ENCODE measurements around the gene PHACTR1.

The PHACTR1 gene

GRCh38 chr6:13113981-13114593, 397.5 kb downstream of the PHACTR1 start:
- Histone ChIP-seq H3K4me3 (ENCODE audit: low read depth, low read length) (no peak overlapping the region), H3K9me3 (ENCODE audit: control insufficient read depth, low read length) (no peaks in the 10 kb centered on the region), H2AFZ (no peak overlapping the region), H3K79me2 (no peaks in the 10 kb centered on the region), H3K4me1 (no peaks in the 10 kb centered on the region), H3K27me3 (ENCODE audit: control insufficient read depth, insufficient read depth, low read length) (no peaks in the 10 kb centered on the region), H3K9ac (no peak overlapping the region), H3K4me2 (ENCODE audit: low read length) (no peak overlapping the region), H3K27ac (no peak overlapping the region), H3K36me3 (ENCODE audit: control insufficient read depth, insufficient read depth, low read length) (no peaks in the 10 kb centered on the region)
- no peak for TF ChIP-seq CTCF (IDR thresholded peaks at IDR 0.05)

DNA sequence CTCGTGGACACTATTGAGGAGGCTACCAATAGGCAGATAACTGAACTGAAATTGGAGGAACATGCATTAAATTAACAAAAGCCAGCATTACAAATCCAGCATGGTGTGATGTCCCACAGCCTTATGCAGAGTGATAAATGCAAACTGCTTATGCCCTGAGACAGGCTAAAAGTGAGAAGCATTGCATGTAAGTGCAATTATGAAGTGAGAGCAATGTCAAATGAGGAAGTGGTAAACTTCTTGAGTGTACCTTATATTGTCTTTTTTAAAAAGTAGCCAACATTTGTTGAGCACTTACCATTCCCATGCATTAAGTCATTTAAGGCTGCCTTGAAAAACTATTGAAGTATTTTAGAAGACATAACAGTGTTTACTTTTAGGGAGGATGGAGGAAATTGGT, 399.6 kb downstream of the PHACTR1 start:
- TF ChIP-seq CTCF (IDR thresholded peaks at IDR 0.05) = no peak
- Histone ChIP-seq H3K4me2 (ENCODE audit: low read length) (no peak overlapping the region), H3K9me3 (ENCODE audit: control insufficient read depth, low read length) (no peaks in the 10 kb centered on the region), H3K79me2 (no peaks in the 10 kb centered on the region), H3K27me3 (ENCODE audit: control insufficient read depth, insufficient read depth, low read length) (no peaks in the 10 kb centered on the region), H3K4me1 (no peaks in the 10 kb centered on the region), H3K9ac (no peak overlapping the region), H3K27ac (no peak overlapping the region), H2AFZ (no peak overlapping the region), H3K36me3 (ENCODE audit: control insufficient read depth, insufficient read depth, low read length) (no peaks in the 10 kb centered on the region), H3K4me3 (ENCODE audit: low read depth, low read length) (no peak overlapping the region)

DNA sequence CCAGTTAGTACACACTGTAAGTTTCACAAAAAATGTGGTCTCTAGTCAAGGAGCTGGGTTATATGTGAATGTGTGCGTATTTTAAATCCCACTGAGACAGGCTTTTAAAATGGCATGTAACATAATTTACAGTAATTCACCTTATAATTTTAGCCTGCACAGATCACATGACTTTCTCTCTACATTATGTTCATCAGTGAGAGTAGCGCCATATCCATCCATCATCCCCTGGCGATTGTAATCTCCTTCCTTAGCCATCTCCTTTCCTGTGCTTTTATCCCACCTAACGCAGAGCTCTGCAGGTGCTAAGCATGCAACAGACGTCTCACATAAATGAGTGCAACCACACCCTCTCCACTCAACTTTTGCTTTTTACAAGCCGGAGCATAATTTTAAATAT, 401.0 kb downstream of the PHACTR1 start:
- no peak overlapping the region for H3K27ac ChIP-seq
- no peaks in the 10 kb centered on the region for H3K9me3 ChIP-seq (ENCODE audit: control insufficient read depth, low read length)
- H2AFZ ChIP-seq = no peak overlapping the region
- no peak for TF ChIP-seq CTCF (IDR thresholded peaks at IDR 0.05)
- H3K9ac ChIP-seq = no peak overlapping the region
- H3K4me2 ChIP-seq (ENCODE audit: low read length) = no peak overlapping the region
- H3K4me1 ChIP-seq = no peaks in the 10 kb centered on the region
- H3K4me3 ChIP-seq (ENCODE audit: low read depth, low read length) = no peak overlapping the region
- no peaks in the 10 kb centered on the region for H3K79me2 ChIP-seq
- no peaks in the 10 kb centered on the region for H3K27me3 ChIP-seq (ENCODE audit: control insufficient read depth, insufficient read depth, low read length)
- H3K36me3 ChIP-seq (ENCODE audit: control insufficient read depth, insufficient read depth, low read length) = no peaks in the 10 kb centered on the region

DNA sequence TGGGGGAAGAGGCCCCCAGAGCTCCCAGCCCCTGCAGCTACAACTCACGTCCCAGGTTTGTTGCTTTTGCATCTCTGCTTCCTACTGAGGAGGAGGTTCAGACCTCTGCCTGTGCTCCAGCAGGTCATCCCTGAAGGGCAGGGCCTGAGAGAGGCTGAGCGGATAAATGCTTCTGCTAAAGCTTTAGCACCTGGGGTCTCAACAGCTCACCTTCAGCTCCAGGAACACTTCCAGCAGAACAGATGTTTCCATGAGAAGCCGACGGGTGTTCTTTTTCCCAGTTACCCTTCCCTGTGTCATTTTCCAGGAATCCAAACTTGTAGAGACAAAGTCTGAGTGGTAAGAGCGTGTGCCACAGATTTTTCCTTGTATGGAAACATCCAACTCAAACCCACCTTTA, 403.0 kb downstream of the PHACTR1 start:
- Histone ChIP-seq H3K9ac (no peak overlapping the region), H3K27me3 (ENCODE audit: control insufficient read depth, insufficient read depth, low read length) (no peaks in the 10 kb centered on the region), H3K9me3 (ENCODE audit: control insufficient read depth, low read length) (no peaks in the 10 kb centered on the region), H3K4me3 (ENCODE audit: low read depth, low read length) (no peak overlapping the region), H2AFZ (no peak overlapping the region), H3K36me3 (ENCODE audit: control insufficient read depth, insufficient read depth, low read length) (no peaks in the 10 kb centered on the region), H3K79me2 (no peaks in the 10 kb centered on the region), H3K4me1 (no peaks in the 10 kb centered on the region), H3K27ac (no peak overlapping the region), H3K4me2 (ENCODE audit: low read length) (no peak overlapping the region)
- no peak for TF ChIP-seq CTCF (IDR thresholded peaks at IDR 0.05)
